Measurements from ENCODE around the gene ANKMY1.

DNA sequence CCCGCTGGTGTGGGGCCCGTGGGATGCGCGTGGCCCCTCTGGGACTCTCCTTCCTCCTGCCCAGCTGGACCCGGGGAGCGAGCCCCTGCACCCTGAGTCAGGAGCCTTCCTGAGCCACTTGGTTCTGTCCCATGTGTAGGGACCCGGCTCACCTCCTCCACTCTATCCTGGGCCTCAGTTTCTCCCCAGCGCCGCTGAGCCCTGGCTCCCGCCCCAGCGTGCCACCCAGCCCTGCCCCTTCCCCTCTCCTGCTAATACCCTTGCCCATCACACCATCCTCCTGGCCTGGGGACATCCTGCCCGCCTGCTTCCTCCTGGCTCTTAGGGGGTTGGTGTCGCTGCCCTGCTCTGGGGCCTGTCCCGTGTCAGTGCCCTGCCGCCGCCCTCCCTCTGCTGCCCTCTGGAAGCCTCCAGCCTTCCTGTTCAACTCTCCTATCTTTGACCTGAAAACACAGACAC, 97.5 kb downstream of the ANKMY1 start:
- TF ChIP-seq, protein P1, sequence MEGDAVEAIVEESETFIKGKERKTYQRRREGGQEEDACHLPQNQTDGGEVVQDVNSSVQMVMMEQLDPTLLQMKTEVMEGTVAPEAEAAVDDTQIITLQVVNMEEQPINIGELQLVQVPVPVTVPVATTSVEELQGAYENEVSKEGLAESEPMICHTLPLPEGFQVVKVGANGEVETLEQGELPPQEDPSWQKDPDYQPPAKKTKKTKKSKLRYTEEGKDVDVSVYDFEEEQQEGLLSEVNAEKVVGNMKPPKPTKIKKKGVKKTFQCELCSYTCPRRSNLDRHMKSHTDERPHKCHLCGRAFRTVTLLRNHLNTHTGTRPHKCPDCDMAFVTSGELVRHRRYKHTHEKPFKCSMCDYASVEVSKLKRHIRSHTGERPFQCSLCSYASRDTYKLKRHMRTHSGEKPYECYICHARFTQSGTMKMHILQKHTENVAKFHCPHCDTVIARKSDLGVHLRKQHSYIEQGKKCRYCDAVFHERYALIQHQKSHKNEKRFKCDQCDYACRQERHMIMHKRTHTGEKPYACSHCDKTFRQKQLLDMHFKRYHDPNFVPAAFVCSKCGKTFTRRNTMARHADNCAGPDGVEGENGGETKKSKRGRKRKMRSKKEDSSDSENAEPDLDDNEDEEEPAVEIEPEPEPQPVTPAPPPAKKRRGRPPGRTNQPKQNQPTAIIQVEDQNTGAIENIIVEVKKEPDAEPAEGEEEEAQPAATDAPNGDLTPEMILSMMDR (IDR thresholded peaks at IDR 0.05; ENCODE audit: insufficient read depth, low read depth, low read length), result no peak
- no peak for TF ChIP-seq EZH2 (IDR thresholded peaks at IDR 0.05; ENCODE audit: insufficient read depth, low read length)

All from astrocyte (in vitro differentiated cells and primary cell).